HG03139 (cell line): ENCODE results near the gene ARHGAP15.

Experiments used
- ATAC-seq: cut with Tn5 transposase; IDR thresholded peaks from one replicate; pipeline ENCODE4 v1.9.1; 2021; ENCODE audit not compliant: unreplicated experiment

ARHGAP15 gene

GRCh38 chr2:143144813-143145455, 15.7 kb downstream of the ARHGAP15 start:
- ATAC-seq = no peak

GRCh38 chr2:143146366-143146765, 17.1 kb downstream of the ARHGAP15 start:
- ATAC-seq = no peak

- no peak for ATAC-seq
Measured at GRCh38 chr2:143146815-143147530, 17.8 kb downstream of the ARHGAP15 start.

- no peak for ATAC-seq
Measured at GRCh38 chr2:143148011-143148410, 18.8 kb downstream of the ARHGAP15 start.

- peak; percentile 42 for ATAC-seq
Measured at GRCh38 chr2:143148757-143149156, 19.5 kb downstream of the ARHGAP15 start.

GRCh38 chr2:143150287-143150686, 21.1 kb downstream of the ARHGAP15 start:
- peak; percentile 57 for ATAC-seq

- ATAC-seq = no peak
Measured at GRCh38 chr2:143151111-143151752, 22.0 kb downstream of the ARHGAP15 start.

- no peak for ATAC-seq
Measured at GRCh38 chr2:143152219-143152618, 23.0 kb downstream of the ARHGAP15 start.

GRCh38 chr2:143152637-143153036, 23.4 kb downstream of the ARHGAP15 start:
- ATAC-seq = no peak

GRCh38 chr2:143155661-143156060, 26.4 kb downstream of the ARHGAP15 start:
- ATAC-seq = no peak

GRCh38 chr2:143157001-143157400, 27.8 kb downstream of the ARHGAP15 start:
- no peak for ATAC-seq

- ATAC-seq = no peak
Measured at GRCh38 chr2:143157418-143157817, 28.2 kb downstream of the ARHGAP15 start.

- no peak for ATAC-seq
Measured at GRCh38 chr2:143158098-143158497, 28.9 kb downstream of the ARHGAP15 start.

GRCh38 chr2:143158551-143159485, 29.6 kb downstream of the ARHGAP15 start:
- no peak for ATAC-seq

GRCh38 chr2:143159486-143159840, 30.2 kb downstream of the ARHGAP15 start:
- no peak for ATAC-seq

GRCh38 chr2:143160732-143161707, 31.8 kb downstream of the ARHGAP15 start:
- no peak for ATAC-seq

- ATAC-seq = peak; percentile 68
Measured at GRCh38 chr2:143162123-143162837, 33.1 kb downstream of the ARHGAP15 start.

- no peak for ATAC-seq
Measured at GRCh38 chr2:143162997-143163396, 33.8 kb downstream of the ARHGAP15 start.

GRCh38 chr2:143163499-143163898, 34.3 kb downstream of the ARHGAP15 start:
- no peak for ATAC-seq
